ENCODE measurements around the gene ENTPD8. TPM values are rescaled to one million over a fixed set of nuclear protein-coding genes. Genes with fewer than 3 reads are reported as not detected.

The ENTPD8 gene
- total and polyA plus RNA-seq, 10 of the 15 experiments (the other 5 are each of a cell fraction or from before 2014, with no cell fraction given): not detected

GRCh38 chr9:137406876-137407589 lies 34.1 kb downstream of the ENTPD8 start (continued):
- no peak for TF ChIP-seq POLR2AphosphoS5 (IDR thresholded peaks at IDR 0.05; ENCODE audit: low read length)
- no peak for TF ChIP-seq NFYA (IDR thresholded peaks at IDR 0.05; ENCODE audit: borderline replicate concordance, low read depth, low read length)
- TF ChIP-seq EED (IDR thresholded peaks at IDR 0.05; ENCODE audit: low read depth): no peak
- TF ChIP-seq SIX5 (IDR thresholded peaks at IDR 0.05; ENCODE audit: low read depth, low read length, severe bottlenecking): no peak

GRCh38 chr9:137406085-137406760 lies 34.9 kb downstream of the ENTPD8 start:
- no peaks in the 10 kb centered on the region for H3K79me2 ChIP-seq (ENCODE audit: control insufficient read depth, insufficient read depth, low read length)
- no peaks in the 10 kb centered on the region for H4K20me1 ChIP-seq (ENCODE audit: control insufficient read depth, insufficient read depth)
- ChIA-PET CTCF (interaction anchor here (0.7 to 1.0 kb wide), 2 partner anchors 118 to 310 kb away, joined by 3 read pairs; no protein-coding TSS in a partner anchor), RAD21 (ENCODE audit: unreplicated experiment) (interaction anchor here (1.0 kb wide), 1 partner anchor 104 kb away, joined by 3 read pairs; the partner anchor contains the start of gene NRARP), POLR2A (no interaction called here), SMC1A (ENCODE audit: uncharacterized antibody, unreplicated experiment) (no interaction called here)
- BruUV-seq (replicated peaks): no TSS peak
- peaks cover 13% of the 10 kb centered on the region for H3K4me1 ChIP-seq (ENCODE audit: control insufficient read depth, insufficient read depth, low read length)
- no peak overlapping the region for H2AFZ ChIP-seq (ENCODE audit: control insufficient read depth, low read depth, low read length)
- H3K27me3 ChIP-seq (replicated peaks in 1 of 2; ENCODE audit: control insufficient read depth in 2 of 2, insufficient read depth in 2 of 2, low read length in 1 of 2): no peaks in the 10 kb centered on the region
- H3K36me3 ChIP-seq (ENCODE audit: control insufficient read depth in 2 of 2, insufficient read depth in 2 of 2, low read length in 1 of 2): no peaks in the 10 kb centered on the region; a peak in 1 of 4 replicates
- WGBS (ENCODE audit: insufficient coverage, insufficient replicate concordance, low lambda C conversion rate, missing lambda C conversion rate): 72% methylated on average over 20 of the region's 20 CpGs
- intact Hi-C loops (cut with micrococcal nuclease; ENCODE audit: unreplicated experiment): loop anchor here (2.0 kb wide), 1 partner anchor 103 kb away; the partner anchor contains the start of gene NRARP
- H3K4me2 ChIP-seq (ENCODE audit: control insufficient read depth, insufficient read depth): no peak overlapping the region
- ATAC-seq (no peak), FAIRE-seq (no peak), DNase-seq (ENCODE audit: low read depth, low spot score) (no peak)
- in situ Hi-C loops (cut with MboI): loop anchor here (5.0 kb wide), 1 partner anchor 114 kb away; no protein-coding TSS in a partner anchor
- H3K9ac ChIP-seq (ENCODE audit: control insufficient read depth, insufficient read depth, low read length): no peak overlapping the region; the same call in 1 of the 2 replicates
- peaks cover 14% of the 10 kb centered on the region for H3K9me3 ChIP-seq (replicated peaks; ENCODE audit: control insufficient read depth, insufficient read depth, low read length)
- H3K4me3 ChIP-seq: no peak overlapping the region; the same call in 1 of the 2 replicates
- H3K27ac ChIP-seq (ENCODE audit: control insufficient read depth, insufficient read depth): no peak overlapping the region
- TF ChIP-seq ESRRA (IDR thresholded peaks at IDR 0.05; ENCODE audit: low read length): no peak
- TF ChIP-seq NKRF (conservative IDR thresholded peaks at IDR 0.05): no peak
- TF ChIP-seq ZNF622 (IDR thresholded peaks at IDR 0.05): no peak
- TF ChIP-seq EZH2 (IDR thresholded peaks at IDR 0.05; ENCODE audit: borderline replicate concordance, control insufficient read depth, low read depth, low read length): no peak
- TF ChIP-seq CEBPB (IDR thresholded peaks at IDR 0.05; ENCODE audit: borderline replicate concordance in 1 of 2, low read depth in 2 of 2, low read length in 2 of 2): no peak
- TF ChIP-seq MTA3 (IDR thresholded peaks at IDR 0.05; ENCODE audit: borderline replicate concordance, low read length): no peak
- no peak for TF ChIP-seq CUX1 (IDR thresholded peaks at IDR 0.05; ENCODE audit: insufficient replicate concordance, low read depth, low read length)
